Psoas muscle (tissue), 7 donors: ENCODE data around the gene BRF1. TPM values are rescaled to one million over a fixed set of nuclear protein-coding genes. Genes with fewer than 3 reads are reported as not detected.

Experiments used
- polyA plus RNA-seq, 3 donors: library from polyadenylated mRNA; stranded (reverse); fragments of 200-250 nt; gene quantifications; one replicate each; pipeline ENCODE4 v1.2.3, GENCODE V29; 2013
- total RNA-seq, 4 donors: library from RNA; stranded (reverse); fragmentation: NEBNext Ultra II Directional in 2 of 4; extraction: Animal tissue kit (Norgen Biotek cat#: 25700) in 2 of 4; gene quantifications; one replicate each; pipeline versions ENCODE4 v1.2.1 to v1.2.4, GENCODE V29; 2021 to 2023
- donor health status: healthy with polysubstance abuse.
- donor health status: DM: no; HTN: no; CAD: no; lungs with moderate emphysema.
- donor health status: Bipolar disorder and iron deficiency.
- donor health status: healthy.
- donor health status: DM: no; HTN: no; CAD: no.
- donor health status: DM: no; HTN: no; CAD: no.
- donor health status: DM: yes; HTN: yes; CAD: no.

BRF1 gene
- total and polyA plus RNA-seq, 7 donors = 12.9 to 26.2 (median 17.1) TPM

Other genes with a start within 250 kb of the BRF1 start
- gene GPR132, start 235.6 kb downstream of the BRF1 start, total RNA-seq = under 1 TPM; 0.34 to 0.60 (median 0.41) TPM
- gene GPR132, start 235.6 kb downstream of the BRF1 start, polyA plus RNA-seq = under 1 TPM; 0.08 to 0.14 (median 0.13) TPM
- gene JAG2, start 132.2 kb downstream of the BRF1 start, total RNA-seq = 10 to 100 TPM; 18.4 to 34.0 (median 28.2) TPM
- 10 to 100 TPM; 10.6 to 25.9 (median 10.6) TPM for gene JAG2, start 132.2 kb downstream of the BRF1 start, polyA plus RNA-seq
- gene NUDT14, start 119.7 kb downstream of the BRF1 start, total RNA-seq = 10 to 100 TPM; 23.3 to 44.5 (median 24.6) TPM
- gene NUDT14, start 119.7 kb downstream of the BRF1 start, polyA plus RNA-seq = 10 to 100 TPM; 14.7 to 45.4 (median 22.3) TPM
- 10 to 100 TPM; 56.9 to 75.3 (median 69.1) TPM for gene BTBD6, start 52.5 kb downstream of the BRF1 start, total RNA-seq
- gene BTBD6, start 52.5 kb downstream of the BRF1 start, polyA plus RNA-seq = 10 to 100 TPM; 48.3 to 79.7 (median 72.2) TPM
- gene PACS2, start 13.7 kb upstream of the BRF1 start, total RNA-seq = 10 to 100 TPM; 67.8 to 79.1 (median 75.3) TPM
- 10 to 100 TPM; 57.1 to 83.1 (median 65.1) TPM for gene PACS2, start 13.7 kb upstream of the BRF1 start, polyA plus RNA-seq
- under 1 TPM in 3 of 4 donors, not detected in 1; 0.34 to 0.75 (median 0.39) TPM for gene TEX22, start 97.5 kb upstream of the BRF1 start, total RNA-seq
- under 1 TPM in 2 of 3 donors, not detected in 1; 0.10 to 0.13 TPM for gene TEX22, start 97.5 kb upstream of the BRF1 start, polyA plus RNA-seq
- gene MTA1, start 118.8 kb upstream of the BRF1 start, total RNA-seq = 10 to 100 TPM; 41.1 to 48.6 (median 45.1) TPM
- gene MTA1, start 118.8 kb upstream of the BRF1 start, polyA plus RNA-seq = 10 to 100 TPM; 22.6 to 32.8 (median 25.5) TPM
- gene CRIP2, start 173.8 kb upstream of the BRF1 start, total RNA-seq = 10 to 100 TPM; 23.1 to 46.5 (median 30.2) TPM
- gene CRIP2, start 173.8 kb upstream of the BRF1 start, polyA plus RNA-seq = 10 to 100 TPM; 28.5 to 71.8 (median 47.3) TPM
- gene CRIP1, start 185.9 kb upstream of the BRF1 start, total RNA-seq = 10 to 100 TPM; 11.5 to 24.9 (median 14.2) TPM
- 10 to 100 TPM; 17.5 to 27.2 (median 20.6) TPM for gene CRIP1, start 185.9 kb upstream of the BRF1 start, polyA plus RNA-seq
- gene TEDC1, start 190.2 kb upstream of the BRF1 start, total RNA-seq = 1 to 10 TPM in 3 of 4 donors, under 1 TPM in 1; 0.95 to 2.0 (median 1.2) TPM
- 1 to 10 TPM; 1.9 to 5.2 (median 2.3) TPM for gene TEDC1, start 190.2 kb upstream of the BRF1 start, polyA plus RNA-seq
- gene TMEM121, start 225.6 kb upstream of the BRF1 start, total RNA-seq = under 1 TPM; 0.23 to 0.60 (median 0.39) TPM
- gene TMEM121, start 225.6 kb upstream of the BRF1 start, polyA plus RNA-seq = under 1 TPM; 0.08 to 0.60 (median 0.17) TPM